HG03442 (cell line): Measurements from ENCODE around the gene SYNJ2.

Source experiments
- ATAC-seq: cut with Tn5 transposase; IDR thresholded peaks from one replicate; pipeline ENCODE4 v1.9.1; 2021; ENCODE audit warnings: mild to moderate bottlenecking, moderate library complexity; ENCODE audit not compliant: unreplicated experiment

Gene SYNJ2

DNA sequence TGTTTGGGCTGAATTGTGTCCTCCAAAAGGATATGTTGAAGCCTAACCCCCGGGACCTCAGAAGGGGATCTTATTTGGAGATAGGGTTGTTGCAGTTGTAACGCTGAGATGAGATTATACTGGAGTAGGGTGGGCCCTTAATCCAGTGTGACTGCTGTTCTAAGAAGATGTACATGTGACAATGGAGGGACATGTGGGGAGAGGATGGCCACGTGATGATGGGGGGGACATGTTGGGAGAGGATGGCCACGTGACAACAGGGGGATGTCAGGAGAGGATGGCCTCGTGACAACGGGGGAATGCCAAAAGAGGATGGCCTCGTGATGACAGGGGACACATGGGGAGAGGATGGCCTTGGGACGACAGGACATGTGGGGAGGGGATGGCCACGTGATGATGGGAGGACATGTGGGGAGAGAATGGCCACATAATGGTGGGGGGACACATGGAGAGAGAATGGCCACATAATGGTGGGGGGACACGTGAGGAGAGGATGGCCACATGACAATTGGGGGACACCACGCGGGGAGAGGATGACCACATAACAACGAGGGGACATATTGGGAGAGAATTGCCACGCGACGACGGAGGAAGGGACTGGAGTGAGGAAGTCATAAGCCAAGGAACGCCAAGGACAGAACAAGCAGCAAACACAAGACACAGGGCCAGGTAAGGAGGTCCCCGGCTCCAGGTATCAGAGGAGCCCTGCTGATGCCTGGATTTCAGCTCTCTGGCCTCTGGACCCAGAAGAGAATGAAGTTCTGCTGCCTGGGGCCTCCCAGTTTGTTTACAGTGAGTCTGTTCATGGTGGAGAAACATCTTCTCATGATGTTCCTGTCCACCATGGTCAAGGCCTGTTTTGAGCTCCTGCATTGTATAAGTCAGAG lies 29.2 kb downstream of the SYNJ2 start:
- ATAC-seq = no peak

DNA sequence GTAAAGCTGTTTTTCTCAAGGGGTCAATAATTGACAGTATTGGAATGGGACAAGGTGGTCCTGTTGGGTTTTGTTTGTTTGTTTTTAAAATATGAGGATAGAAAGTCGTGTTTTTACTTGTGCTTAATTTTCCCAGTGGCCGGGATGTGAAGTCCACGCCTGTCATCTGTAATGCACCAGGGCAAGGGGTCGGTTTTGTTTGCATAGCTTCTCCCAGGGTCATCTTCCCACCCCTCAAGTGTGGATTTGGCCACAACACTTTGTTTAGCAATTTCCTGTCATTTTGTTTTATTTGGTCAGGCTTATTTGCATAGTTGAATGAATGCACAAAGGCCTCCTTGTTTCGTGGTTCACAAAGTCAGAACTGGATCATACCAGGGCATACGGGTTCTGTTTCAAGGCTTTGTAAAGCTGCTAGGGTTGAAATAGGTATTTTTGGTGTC lies 29.8 kb downstream of the SYNJ2 start:
- peak; percentile 41 for ATAC-seq

- ATAC-seq = peak; percentile 34
Measured at GRCh38 chr6:158011980-158012566, 30.4 kb downstream of the SYNJ2 start.

DNA sequence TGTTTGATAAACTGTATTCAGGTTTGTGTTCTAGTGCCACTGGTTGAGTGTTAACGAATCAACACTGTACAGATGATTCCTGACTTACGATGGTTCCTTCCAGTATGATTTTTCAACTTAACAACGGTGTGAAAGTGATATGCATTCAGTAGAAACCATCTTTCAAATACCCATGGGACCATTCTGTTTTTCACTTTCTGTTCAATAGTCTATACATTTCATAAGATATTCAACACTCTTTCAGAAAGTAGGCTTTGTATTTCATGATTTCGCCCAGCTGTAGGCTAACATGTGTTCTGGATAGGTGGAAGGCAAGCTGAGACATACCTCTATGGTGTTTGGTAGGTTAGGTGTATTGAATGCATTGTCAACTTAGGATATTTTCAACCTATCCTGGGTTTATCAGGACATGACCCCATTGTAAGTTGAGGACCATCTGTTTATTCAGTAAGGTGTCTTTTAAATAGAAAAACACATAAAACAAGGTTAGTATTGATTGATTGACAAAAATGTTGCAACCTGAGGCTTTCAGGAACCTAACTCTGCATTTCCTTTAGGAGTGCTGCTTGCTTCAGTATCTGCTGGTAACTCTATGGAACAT lies 32.3 kb downstream of the SYNJ2 start:
- ATAC-seq = no peak

- ATAC-seq = no peak
Measured at GRCh38 chr6:158014505-158015187, 33.0 kb downstream of the SYNJ2 start.

DNA sequence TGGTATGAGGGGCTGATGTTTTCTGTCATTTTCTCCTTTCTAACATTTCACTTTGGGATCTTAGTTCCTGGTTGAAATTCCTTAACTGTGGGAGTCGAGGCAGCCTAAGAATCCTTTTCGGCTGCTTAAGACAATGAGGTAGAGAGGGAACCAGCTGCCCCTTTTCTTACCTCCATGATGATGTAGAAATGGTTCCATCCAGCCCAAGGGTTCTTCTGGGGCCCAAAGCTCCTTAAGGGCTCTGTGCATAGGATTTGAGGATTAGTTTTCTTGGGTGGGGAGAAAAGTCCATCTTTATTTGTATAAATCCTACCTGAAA lies 33.5 kb downstream of the SYNJ2 start:
- no peak for ATAC-seq

DNA sequence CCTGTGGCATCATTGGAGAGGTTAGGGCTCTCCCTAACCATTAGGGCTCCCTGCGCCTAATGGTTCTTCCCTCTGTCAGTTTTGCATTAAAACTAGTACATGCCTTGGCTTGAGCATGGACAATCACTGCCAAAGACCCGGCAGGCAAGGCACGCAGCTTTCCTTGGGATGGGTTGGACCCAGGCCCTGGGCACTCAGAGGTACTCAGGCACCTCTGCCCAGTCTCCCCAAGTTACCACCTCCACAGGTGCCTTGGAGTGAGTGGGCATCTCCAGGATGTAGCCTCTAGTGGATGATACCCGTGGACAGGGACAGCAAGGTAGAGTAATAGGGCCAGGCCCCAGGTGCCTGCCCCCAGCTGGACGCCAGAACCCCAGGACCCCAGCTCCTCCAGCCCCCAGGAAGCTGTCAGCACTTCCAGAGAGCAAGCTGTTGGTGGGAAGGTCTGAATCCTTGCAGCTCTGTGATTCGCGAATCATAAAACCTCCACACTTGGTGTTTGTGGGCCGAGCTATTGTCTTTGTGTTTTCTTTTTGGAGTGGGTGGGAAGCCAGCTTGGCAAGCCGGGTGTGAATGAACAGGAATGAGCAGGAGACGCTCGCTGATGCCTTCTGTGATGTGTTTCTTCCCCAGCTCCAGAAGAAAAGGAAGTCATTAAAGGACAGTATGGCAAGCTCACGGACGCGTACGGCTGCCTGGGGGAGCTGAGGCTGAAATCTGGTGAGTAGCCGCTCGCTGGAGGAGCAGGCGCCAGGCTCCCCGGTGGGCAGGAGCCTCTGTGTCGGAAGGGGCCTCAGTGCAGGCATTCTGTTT lies 35.1 kb downstream of the SYNJ2 start:
- no peak for ATAC-seq

DNA sequence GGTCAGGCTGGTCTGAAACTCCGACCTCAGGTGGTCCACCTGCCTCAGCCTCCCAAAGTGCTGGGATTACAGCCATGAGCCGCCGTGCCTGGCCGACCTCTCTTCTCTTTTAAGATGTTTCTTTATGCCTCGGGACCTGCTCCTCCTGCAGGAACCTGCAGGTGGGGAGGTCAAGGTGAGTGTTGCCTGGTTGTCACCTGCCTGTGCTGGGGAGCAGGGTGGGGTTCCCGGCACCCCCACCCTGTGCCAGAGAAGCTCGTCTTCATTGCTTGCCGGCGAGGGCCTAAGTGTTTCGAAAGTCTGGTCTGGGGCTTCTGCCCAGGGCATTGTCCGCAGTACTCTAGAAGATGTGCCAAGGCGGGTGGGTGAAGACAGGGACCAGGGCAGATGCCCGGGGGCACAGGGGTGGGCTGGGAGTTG lies 36.0 kb downstream of the SYNJ2 start:
- no peak for ATAC-seq

DNA sequence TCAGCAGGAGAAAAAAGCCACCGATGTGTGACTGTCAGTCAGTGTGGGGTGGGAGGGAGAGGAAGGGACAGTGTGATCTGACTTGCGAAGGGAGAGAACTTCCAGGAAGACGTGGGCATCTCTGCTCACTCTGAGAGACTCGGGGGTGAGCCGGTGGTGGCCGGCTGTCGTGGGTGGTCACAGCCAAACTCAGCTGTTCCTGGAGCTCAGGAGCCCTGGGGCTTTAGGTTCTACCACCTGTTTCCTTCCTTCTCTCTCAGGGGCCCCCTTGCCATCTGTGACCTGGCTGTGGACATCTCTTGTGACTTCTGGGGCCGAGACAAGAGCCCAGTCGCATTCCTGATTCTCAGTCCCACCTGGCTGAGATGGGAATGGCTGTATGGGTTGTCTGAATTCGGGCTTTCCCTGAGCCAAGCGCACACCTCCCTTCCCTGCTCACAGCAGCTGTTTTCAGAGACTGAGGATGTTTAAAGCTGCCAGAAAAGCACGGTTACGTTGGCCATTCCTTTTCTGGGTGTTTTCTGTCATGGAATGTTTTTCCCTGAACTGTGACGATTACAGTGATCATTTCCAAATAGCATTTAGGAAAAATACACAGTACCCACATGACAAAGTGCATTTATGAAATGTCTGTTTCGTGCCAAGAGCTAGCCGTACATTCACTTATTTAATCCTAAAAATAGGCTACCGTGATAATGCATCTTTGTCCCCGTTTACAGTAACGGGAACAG lies 36.5 kb downstream of the SYNJ2 start:
- ATAC-seq = no peak

GRCh38 chr6:158018851-158019361 lies 37.2 kb downstream of the SYNJ2 start:
- no peak for ATAC-seq

GRCh38 chr6:158019416-158019815 lies 37.8 kb downstream of the SYNJ2 start:
- no peak for ATAC-seq

- ATAC-seq = no peak
Measured at GRCh38 chr6:158020272-158020711, 38.6 kb downstream of the SYNJ2 start.

GRCh38 chr6:158020811-158021210 lies 39.1 kb downstream of the SYNJ2 start:
- no peak for ATAC-seq

GRCh38 chr6:158021376-158021775 lies 39.7 kb downstream of the SYNJ2 start:
- ATAC-seq = no peak

DNA sequence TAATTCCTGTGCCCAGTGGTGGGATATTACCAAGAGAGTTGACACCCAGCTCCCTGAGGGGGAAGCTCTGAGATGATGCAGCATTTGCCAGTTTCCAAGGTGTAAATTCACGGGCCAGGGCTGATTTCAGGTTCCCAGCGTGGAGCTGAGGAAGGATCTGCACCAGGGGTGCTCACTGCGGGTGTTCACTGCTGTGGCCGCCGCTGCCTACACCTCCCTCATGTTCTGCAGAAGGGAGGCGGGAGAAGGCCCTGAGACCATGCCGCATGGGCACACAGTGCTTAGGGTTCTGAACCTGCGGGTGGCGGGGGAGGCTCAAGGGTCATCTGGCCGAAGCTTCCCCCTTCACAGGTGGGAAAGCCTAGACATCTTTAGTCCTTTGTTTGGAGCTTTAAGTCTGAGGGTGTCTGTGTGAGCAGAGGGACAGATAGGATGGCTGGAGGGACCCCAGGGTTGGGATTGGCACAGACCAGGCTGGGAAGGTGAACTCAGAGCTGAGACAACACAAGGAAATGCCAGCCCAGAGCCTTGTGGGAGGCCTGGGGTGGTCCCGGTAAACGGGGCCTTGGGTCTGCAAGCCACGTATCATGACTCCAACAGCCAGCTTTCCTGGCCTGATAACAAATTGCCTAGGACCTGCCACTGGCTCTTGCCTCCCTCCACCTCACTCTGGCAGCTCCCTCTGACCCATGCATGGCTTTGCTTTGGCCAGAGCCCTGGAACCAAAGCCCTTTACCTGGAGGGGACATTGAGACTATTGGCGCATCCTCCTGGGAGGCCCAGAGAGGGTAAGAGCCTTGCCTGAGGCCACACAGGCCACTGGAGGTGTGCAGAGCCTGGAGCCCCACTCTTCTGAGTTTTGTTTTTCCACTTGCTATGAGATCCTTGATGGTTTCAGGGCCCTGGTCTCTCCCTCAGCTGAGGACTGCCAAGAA lies 40.4 kb downstream of the SYNJ2 start:
- no peak for ATAC-seq

GRCh38 chr6:158022749-158023596 lies 41.3 kb downstream of the SYNJ2 start:
- no peak for ATAC-seq

- ATAC-seq = no peak
Measured at GRCh38 chr6:158023597-158023939, 41.9 kb downstream of the SYNJ2 start.
